HG02943 (cell line): ENCODE results near the gene KCP.
"Not testable (repeated sequence)": the region's sequence is repeated elsewhere in the genome, so short reads cannot be mapped to it uniquely, and the experiment has no call there.

ENCODE experiments used
- ATAC-seq: cut with Tn5 transposase; IDR thresholded peaks from one replicate; pipeline ENCODE4 v1.9.1; 2021; ENCODE audit warnings: mild to moderate bottlenecking, low read depth, moderate library complexity; ENCODE audit not compliant: unreplicated experiment

Gene KCP

GRCh38 chr7:128910569-128910945 lies at the start of gene KCP:
TSS of gene KCP (minus strand) at chr7:128910709. CDS start at chr7:128910676, 33 bp downstream.
- no peak for ATAC-seq

DNA sequence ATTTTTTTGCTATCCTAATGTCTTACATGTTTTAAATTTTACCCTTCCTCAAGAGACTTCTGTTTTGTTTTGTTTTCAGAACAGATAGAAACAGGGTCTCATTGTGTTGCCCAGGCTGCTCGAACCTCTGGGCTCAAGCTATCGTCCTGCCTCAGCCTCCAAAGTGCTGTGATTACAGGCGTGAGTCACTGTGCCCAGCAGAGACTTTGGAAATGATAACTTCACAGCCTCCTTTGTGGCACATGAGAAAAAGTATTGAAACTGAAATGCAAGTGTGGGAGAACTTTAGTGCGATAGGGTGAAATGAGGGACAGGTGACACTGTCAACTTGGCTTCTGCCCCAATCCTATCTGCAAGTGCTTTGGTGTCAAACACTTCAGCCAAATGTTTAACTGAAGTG lies 48.8 kb upstream of the KCP start:
- no peak for ATAC-seq

GRCh38 chr7:128955981-128956380 lies 45.5 kb upstream of the KCP start:
- no peak for ATAC-seq

DNA sequence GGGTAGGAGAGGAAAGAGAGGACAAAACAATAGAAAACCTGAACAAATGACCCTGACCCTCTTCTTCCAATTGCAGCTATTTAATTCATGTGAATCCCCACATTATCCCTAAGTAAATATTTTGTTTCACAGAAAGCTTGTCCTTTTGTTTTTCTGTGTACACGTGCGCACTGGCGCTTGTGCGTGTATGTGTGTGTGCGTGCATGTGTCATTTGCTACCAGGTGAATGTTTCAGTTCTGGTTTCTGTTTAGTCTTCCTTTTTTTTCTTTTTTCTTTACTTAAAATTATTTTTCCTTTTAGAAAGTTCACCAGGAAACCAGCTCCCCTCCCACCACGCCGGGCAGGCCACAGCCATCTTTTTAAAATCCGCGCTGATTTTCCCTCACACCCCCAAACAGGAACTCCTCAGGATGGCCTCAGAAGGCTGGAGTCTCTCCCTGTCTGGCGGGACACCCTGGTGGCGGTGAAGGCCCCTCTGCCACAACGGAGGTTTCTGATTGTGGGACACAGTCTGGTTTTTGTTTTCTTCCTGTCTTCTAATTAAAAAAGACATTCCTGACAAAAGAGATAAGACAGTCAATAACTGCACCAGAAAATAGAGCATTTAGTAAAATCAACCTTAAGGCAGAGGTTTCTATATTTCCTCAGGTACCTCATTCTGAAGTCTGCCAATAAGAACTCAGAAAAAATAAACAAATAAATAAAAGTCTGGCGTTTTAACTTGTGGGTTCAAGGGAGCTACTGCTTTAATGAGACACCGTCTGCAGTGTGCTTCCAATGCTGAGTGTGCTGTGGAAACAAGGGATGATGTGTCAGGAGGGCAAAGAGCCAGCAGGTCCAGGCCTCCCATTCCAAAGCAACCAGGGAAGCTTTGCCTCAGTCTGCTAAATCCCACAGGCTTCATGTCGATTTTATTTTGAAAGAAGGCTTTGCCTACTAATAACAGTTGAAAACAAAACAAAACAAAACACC lies 44.6 kb upstream of the KCP start:
- ATAC-seq: no peak

DNA sequence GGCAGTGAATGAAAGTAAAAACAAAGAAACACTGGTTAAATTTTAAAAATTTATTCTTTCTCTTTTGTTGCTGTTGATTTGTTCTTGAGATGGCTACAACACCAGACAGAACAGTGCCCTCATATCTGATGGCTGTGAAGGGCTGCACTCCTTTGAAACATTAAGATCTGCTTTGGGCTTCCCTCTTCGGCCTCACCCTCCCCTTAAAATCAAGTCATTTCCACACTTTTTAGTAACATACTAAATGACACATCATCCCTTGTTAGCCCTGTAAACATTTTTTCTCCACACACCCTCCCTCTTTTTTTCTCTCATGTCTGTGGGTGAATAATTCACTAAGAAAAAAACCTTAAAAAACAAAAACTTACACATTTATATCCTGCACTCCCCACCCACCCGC lies 43.6 kb upstream of the KCP start:
- no peak for ATAC-seq

DNA sequence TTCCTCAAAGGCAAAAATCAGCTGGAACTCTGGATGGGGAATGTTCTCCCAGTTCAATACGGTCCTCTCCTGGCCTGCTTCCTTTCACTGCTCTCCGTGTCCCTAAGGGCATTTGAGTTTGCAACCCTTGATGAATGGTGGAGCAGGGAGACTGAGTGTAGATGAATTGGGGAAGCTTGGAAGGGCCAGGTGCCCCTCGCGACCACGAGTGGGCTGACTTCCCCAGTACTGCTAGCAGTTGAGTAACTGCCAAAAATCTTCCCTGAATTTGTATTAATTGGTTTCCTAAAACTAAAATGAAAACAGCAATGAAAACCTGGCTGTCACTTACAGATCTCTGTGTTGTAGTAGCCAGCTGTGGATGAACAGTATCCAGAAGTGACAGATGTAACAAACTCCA lies 40.8 kb upstream of the KCP start:
- no peak for ATAC-seq

GRCh38 chr7:128948976-128949760 lies 38.7 kb upstream of the KCP start:
- no peak for ATAC-seq

DNA sequence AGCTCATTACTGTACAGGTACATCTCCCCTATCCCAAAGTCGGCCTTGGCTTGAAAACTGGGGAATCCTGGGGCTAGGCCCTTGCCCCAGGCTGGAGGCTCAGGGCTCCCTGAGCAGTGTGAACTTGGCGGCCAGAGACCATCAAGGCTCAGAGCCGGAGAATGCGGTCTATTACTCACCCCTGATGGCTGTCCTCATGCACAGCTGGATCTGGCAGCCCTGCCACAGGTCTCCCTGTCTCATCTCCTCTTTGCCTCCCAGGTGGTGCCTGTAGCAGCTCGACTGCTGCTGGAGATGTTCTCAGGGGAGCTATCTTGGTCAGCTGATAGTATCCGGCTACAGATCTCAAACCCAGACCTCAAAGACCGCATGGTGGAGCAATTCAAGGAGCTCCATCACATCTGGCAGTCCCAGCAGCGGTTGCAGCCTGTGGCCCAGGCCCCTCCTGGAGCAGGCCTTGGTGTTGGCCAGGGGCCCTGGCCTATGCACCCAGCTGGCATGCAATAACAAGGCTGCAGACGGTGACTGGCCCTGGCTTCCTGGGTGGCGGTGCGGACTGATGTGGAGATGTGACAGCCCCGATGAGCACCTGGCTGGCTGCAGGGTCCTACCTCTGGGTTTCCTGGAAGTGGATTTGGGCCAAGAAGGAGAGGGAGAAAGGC lies 37.9 kb upstream of the KCP start:
- ATAC-seq: no peak

DNA sequence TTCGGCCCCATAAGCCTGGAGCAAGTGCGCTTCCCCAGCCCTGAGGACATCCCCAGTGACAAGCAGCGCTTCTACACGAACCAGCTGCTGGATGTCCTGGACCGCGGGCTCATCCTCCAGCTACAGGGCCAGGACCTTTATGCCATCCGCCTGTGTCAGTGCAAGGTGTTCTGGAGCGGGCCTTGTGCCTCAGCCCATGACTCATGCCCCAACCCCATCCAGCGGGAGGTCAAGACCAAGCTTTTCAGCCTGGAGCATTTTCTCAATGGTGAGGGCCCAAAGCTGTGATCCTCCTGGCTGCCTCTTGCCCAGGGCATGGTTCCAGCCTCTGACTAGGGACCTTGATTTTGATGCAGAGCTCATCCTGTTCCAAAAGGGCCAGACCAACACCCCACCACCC lies 37.3 kb upstream of the KCP start:
- ATAC-seq: no peak

GRCh38 chr7:128946936-128947830 lies 36.7 kb upstream of the KCP start:
- no peak for ATAC-seq

- no peak for ATAC-seq
Measured at GRCh38 chr7:128945668-128946366, 35.3 kb upstream of the KCP start.

GRCh38 chr7:128944487-128945236 lies 34.2 kb upstream of the KCP start:
- ATAC-seq: no peak

- ATAC-seq: not testable (repeated sequence)
Measured at GRCh38 chr7:128943251-128943650, 32.7 kb upstream of the KCP start.

DNA sequence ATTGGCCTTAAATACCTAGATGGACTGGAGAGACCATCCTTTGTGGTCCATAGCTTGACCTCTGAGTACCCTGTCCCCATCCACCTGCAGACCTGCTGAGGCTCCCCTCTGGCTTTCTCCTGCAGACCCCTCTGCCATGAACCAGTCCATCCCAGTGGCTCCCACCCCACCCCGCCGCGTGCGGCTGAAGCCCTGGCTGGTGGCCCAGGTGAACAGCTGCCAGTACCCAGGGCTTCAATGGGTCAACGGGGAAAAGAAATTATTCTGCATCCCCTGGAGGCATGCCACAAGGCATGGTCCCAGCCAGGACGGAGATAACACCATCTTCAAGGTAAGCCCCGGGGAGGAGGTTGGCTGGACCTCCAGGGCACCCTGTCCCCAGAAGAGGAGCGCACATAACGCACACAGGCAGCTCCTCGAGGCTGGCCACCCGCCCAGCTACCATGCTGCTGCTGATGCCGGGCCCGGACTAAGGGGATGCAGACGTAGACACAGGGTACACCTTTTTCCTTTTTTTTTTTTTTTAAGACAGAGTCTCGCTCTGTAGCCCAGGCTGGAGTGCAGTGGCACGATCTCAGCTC lies 31.5 kb upstream of the KCP start:
- no peak for ATAC-seq

DNA sequence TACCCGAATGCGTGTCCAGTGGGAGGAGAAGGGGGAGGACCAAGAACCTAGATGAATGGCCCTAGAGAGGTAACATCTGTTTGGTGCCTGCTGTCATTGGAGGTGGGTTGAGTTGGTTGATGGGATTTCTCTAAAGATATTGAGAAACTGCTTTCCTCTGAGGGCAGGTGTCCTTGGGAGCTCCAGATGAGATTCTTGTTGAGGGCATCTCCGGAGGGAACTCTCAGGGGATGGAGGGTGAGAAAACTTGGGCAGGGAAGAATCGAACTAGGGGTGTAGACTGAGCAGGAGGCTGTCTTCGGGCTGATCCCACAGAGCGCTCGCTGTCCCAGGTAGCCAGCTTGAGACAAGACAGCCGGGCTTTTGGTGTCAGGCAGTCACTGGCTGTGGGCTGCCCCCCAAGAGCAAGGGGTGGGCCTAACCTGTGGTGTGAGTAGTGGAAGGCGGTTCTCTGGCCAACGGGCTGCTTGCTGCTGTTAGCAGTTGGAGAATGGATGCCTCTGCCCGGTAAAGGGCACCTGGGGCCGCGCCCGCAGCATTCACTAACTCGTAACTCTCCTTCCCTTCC lies 30.9 kb upstream of the KCP start:
- ATAC-seq: no peak

DNA sequence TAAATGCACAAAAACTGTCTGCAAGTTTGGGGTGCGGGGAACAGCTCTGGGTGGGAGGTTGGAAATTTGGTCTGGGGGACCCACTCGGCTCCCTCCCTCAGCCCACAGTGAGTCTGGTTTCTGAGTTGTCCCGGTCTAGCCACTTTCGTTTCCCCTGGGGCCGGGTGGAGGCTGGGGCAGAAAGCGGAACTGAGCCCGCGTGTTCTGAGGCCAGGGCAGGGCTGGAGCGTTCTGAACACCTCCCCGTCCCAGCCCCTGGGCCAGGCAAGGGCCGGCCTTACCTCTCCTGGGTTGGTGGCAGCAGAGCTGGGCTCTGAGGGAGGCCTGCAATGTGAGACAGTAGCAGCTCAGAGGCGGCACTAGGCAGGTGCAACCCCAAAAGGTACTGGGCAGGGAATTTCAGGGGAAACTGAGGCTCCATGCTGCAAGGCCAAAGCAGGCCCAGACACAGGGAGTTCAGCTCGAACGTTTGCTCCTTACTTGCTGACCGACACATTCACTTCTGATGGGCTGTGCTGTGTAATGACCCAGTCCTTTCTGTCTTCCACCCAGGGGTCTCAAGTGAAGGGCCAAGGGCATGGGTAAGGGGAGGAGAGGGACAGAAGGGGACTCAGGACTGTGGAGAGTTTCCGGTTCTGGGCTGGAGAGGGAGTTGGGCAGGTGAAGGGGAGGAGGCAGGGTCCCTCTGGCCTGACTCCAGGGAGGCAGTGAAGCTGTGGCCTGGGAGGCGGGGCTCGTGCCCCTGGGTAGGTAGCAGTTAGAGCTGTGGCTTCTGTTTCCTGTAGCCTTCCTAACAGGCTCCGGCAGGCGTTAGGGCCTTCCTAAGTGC lies 30.2 kb upstream of the KCP start:
- peak; percentile 47 for ATAC-seq

- ATAC-seq: peak; percentile 28
Measured at GRCh38 chr7:128939861-128940410, 29.4 kb upstream of the KCP start.
